Loucy (cell line): ENCODE results near the gene CHPF2.

Source experiments
- H2AFZ ChIP-seq: fragments of 200-600 bp; sonication (generic); 2 replicates; pipeline ENCODE4 v1.6.0; 2016; ENCODE audit warnings: antibody characterized with exemption, mild to moderate bottlenecking, low read length, moderate library complexity
- H3F3A ChIP-seq: fragments of 200-600 bp; 2 replicates; pipeline ENCODE4 v1.6.0; 2016; ENCODE audit warnings: antibody characterized with exemption, low read depth, mild to moderate bottlenecking
- H3K27me3 ChIP-seq: fragments of 200-600 bp; sonication (generic); 2 replicates; pipeline ENCODE4 v1.6.1; 2014; ENCODE audit warnings: low read length, mild to moderate bottlenecking; ENCODE audit not compliant: insufficient read depth, poor library complexity, severe bottlenecking
- H3K36me3 ChIP-seq: fragments of 200-600 bp; sonication (generic); 2 replicates; pipeline ENCODE4 v1.6.1; 2016; ENCODE audit warnings: low read length; ENCODE audit not compliant: insufficient read depth
- H3K4me1 ChIP-seq: fragments of 200-600 bp; sonication (generic); 2 replicates; pipeline ENCODE4 v1.5.1; 2014; ENCODE audit warnings: low read length, mild to moderate bottlenecking; ENCODE audit not compliant: insufficient read depth, poor library complexity, severe bottlenecking
- H3K4me2 ChIP-seq: fragments of 200-600 bp; sonication (generic); 2 replicates; pipeline ENCODE4 v1.6.0; 2014; ENCODE audit warnings: antibody characterized with exemption, low read length, low read depth, mild to moderate bottlenecking; ENCODE audit not compliant: poor library complexity, severe bottlenecking
- H3K4me3 ChIP-seq: fragments of 200-600 bp; sonication (generic); 2 replicates; pipeline ENCODE4 v1.5.1; 2014; ENCODE audit warnings: low read length, mild to moderate bottlenecking, mixed read lengths; ENCODE audit not compliant: poor library complexity, severe bottlenecking
- H3K79me2 ChIP-seq: fragments of 200-600 bp; sonication (generic); 2 replicates; pipeline ENCODE4 v1.6.1; 2014; ENCODE audit warnings: low read length; ENCODE audit not compliant: insufficient read depth
- H3K9ac ChIP-seq: fragments of 200-600 bp; sonication (generic); 2 replicates; pipeline ENCODE4 v1.6.0; 2014; ENCODE audit warnings: mild to moderate bottlenecking, low read depth, low read length, moderate library complexity; ENCODE audit not compliant: poor library complexity, severe bottlenecking
- H3K9me2 ChIP-seq: fragments of 200-600 bp; sonication (generic); replicated peaks from 2 replicates; pipeline ENCODE4 v1.6.1; 2016; ENCODE audit warnings: low read depth, low read length, mixed read lengths
- H3K9me3 ChIP-seq: fragments of 200-600 bp; sonication (generic); 2 replicates; pipeline ENCODE4 v1.6.1; 2014; ENCODE audit warnings: mild to moderate bottlenecking, antibody characterized with exemption, low read length, low read depth; ENCODE audit not compliant: insufficient read depth
- H4K20me1 ChIP-seq: fragments of 200-600 bp; sonication (generic); 2 replicates; pipeline ENCODE4 v1.6.0; 2014; ENCODE audit warnings: antibody characterized with exemption, low read length, mild to moderate bottlenecking; ENCODE audit not compliant: insufficient read depth, poor library complexity, severe bottlenecking
- EZH2phosphoT487 ChIP-seq: fragments of 200-600 bp; IDR thresholded peaks from 2 replicates; pipeline ENCODE4 v1.6.1; 2018; ENCODE audit warnings: antibody characterized with exemption, mild to moderate bottlenecking, moderate library complexity, borderline replicate concordance
- TF ChIP-seq, protein P1 (sequence below): fragments of 200-600 bp; sonication (generic); conservative IDR thresholded peaks from 2 replicates; pipeline ENCODE4 v1.5.1; 2014; ENCODE audit warnings: mild to moderate bottlenecking, antibody characterized with exemption, low read length

CHPF2 gene

GRCh38 chr7:151189038-151189437, 43.2 kb upstream of the CHPF2 start:
- H3K4me2 ChIP-seq, result no peak overlapping the region
- H3K9ac ChIP-seq, result no peak overlapping the region
- H3K4me3 ChIP-seq, result no peak overlapping the region
- TF ChIP-seq EZH2phosphoT487, result no peak
- TF ChIP-seq, protein P1, sequence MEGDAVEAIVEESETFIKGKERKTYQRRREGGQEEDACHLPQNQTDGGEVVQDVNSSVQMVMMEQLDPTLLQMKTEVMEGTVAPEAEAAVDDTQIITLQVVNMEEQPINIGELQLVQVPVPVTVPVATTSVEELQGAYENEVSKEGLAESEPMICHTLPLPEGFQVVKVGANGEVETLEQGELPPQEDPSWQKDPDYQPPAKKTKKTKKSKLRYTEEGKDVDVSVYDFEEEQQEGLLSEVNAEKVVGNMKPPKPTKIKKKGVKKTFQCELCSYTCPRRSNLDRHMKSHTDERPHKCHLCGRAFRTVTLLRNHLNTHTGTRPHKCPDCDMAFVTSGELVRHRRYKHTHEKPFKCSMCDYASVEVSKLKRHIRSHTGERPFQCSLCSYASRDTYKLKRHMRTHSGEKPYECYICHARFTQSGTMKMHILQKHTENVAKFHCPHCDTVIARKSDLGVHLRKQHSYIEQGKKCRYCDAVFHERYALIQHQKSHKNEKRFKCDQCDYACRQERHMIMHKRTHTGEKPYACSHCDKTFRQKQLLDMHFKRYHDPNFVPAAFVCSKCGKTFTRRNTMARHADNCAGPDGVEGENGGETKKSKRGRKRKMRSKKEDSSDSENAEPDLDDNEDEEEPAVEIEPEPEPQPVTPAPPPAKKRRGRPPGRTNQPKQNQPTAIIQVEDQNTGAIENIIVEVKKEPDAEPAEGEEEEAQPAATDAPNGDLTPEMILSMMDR, result no peak
- no peaks in the 10 kb centered on the region for H3K36me3 ChIP-seq
- no peaks in the 10 kb centered on the region for H3F3A ChIP-seq
- no peaks in the 10 kb centered on the region for H3K9me3 ChIP-seq
- H3K4me1 ChIP-seq, result peaks cover 12% of the 10 kb centered on the region
- no peak overlapping the region for H2AFZ ChIP-seq
- no peaks in the 10 kb centered on the region for H4K20me1 ChIP-seq
- no peaks in the 10 kb centered on the region for H3K79me2 ChIP-seq
- H3K9me2 ChIP-seq, result no peaks in the 10 kb centered on the region
- H3K27me3 ChIP-seq, result no peaks in the 10 kb centered on the region

- TF ChIP-seq, protein P1, result no peak
- no peak for TF ChIP-seq EZH2phosphoT487
- peaks cover 15% of the 10 kb centered on the region for H3K4me1 ChIP-seq
- H3K36me3 ChIP-seq, result no peaks in the 10 kb centered on the region
- no peaks in the 10 kb centered on the region for H3K9me3 ChIP-seq
- H4K20me1 ChIP-seq, result no peaks in the 10 kb centered on the region
- H3K27me3 ChIP-seq, result no peaks in the 10 kb centered on the region
- no peak overlapping the region for H3K9ac ChIP-seq
- no peaks in the 10 kb centered on the region for H3F3A ChIP-seq
- H3K4me2 ChIP-seq, result no peak overlapping the region
- no peaks in the 10 kb centered on the region for H3K9me2 ChIP-seq
- H2AFZ ChIP-seq, result no peak overlapping the region
- H3K79me2 ChIP-seq, result no peaks in the 10 kb centered on the region
- no peak overlapping the region for H3K4me3 ChIP-seq
These were observed 40.7 kb upstream of the CHPF2 start for GRCh38 chr7:151191544-151191943.

DNA sequence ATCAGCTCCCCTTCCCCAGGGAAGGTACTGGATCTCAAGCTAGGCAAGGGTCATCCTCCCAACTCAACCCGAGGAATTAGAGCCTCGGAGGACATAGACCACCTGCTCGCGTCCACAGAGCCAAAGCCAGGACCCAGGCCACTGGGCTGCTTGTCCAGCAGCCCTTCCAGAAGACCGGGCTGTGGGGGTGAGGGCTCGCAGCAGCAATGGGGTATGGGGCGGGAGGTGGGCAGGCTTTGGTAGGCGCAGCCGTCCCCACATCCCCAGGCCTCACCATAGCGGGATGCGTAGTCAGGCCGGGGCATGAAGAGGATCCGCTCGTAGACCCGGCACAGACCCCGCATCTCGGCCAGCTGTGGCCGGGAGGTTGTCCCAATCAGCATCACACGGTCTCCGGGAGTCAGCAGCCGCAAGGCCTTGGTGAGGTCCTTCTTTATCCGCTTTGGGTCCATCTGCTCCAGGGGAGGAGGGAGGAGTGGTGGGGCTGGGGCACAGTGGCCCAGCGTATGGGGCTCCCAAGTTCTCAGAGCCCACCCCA, 40.2 kb upstream of the CHPF2 start:
- no peaks in the 10 kb centered on the region for H4K20me1 ChIP-seq
- no peaks in the 10 kb centered on the region for H3K79me2 ChIP-seq
- no peaks in the 10 kb centered on the region for H3K27me3 ChIP-seq
- no peak overlapping the region for H3K4me2 ChIP-seq
- H2AFZ ChIP-seq, result no peak overlapping the region
- H3K9me2 ChIP-seq, result no peaks in the 10 kb centered on the region
- TF ChIP-seq, protein P1, result no peak
- TF ChIP-seq EZH2phosphoT487, result no peak
- H3K4me3 ChIP-seq, result no peak overlapping the region
- no peaks in the 10 kb centered on the region for H3K9me3 ChIP-seq
- H3K9ac ChIP-seq, result no peak overlapping the region
- H3K4me1 ChIP-seq, result peaks cover 15% of the 10 kb centered on the region
- no peaks in the 10 kb centered on the region for H3K36me3 ChIP-seq
- no peaks in the 10 kb centered on the region for H3F3A ChIP-seq
